Epidermal melanocyte (primary cell): ENCODE data around the gene GNPTG.

Experiments
- DNase-seq: peaks from one replicate; pipeline ENCODE4 v3.0.0; 2011; ENCODE audit warnings: low spot score; ENCODE audit not compliant: insufficient read length

The GNPTG gene

GRCh38 chr16:1394367-1394951 is 42.7 kb downstream of the GNPTG start:
- no peak for DNase-seq

- no peak for DNase-seq
Measured at GRCh38 chr16:1395444-1396031, 43.8 kb downstream of the GNPTG start.

- no peak for DNase-seq
Measured at GRCh38 chr16:1397779-1398178, 46.0 kb downstream of the GNPTG start.

- no peak for DNase-seq
Measured at GRCh38 chr16:1398351-1398750, 46.6 kb downstream of the GNPTG start.

- DNase-seq = no peak
Measured at GRCh38 chr16:1398826-1399581, 47.3 kb downstream of the GNPTG start.

- DNase-seq = no peak
Measured at GRCh38 chr16:1401061-1401757, 49.5 kb downstream of the GNPTG start.

- DNase-seq = no peak
Measured at GRCh38 chr16:1401758-1402154, 50.0 kb downstream of the GNPTG start.

GRCh38 chr16:1403036-1403435 is 51.3 kb downstream of the GNPTG start:
- DNase-seq = no peak

- DNase-seq = no peak
Measured at GRCh38 chr16:1403733-1404132, 52.0 kb downstream of the GNPTG start.

GRCh38 chr16:1407753-1408152 is 56.0 kb downstream of the GNPTG start:
- DNase-seq = no peak

- DNase-seq = peak; percentile 96
Measured at GRCh38 chr16:1408171-1408837, 56.6 kb downstream of the GNPTG start.

GRCh38 chr16:1412847-1413246 is 61.1 kb downstream of the GNPTG start:
- DNase-seq = no peak
